Liver (tissue), 9 donors: ENCODE results near the gene TRIP13. TPM values are rescaled to one million over a fixed set of nuclear protein-coding genes. Genes with fewer than 3 reads are reported as not detected.

Source experiments
- DNase-seq: peaks from one replicate; pipeline ENCODE4 v3.0.0-alpha.2; 2017; ENCODE audit warnings: low spot score
- H3K27ac ChIP-seq, 2 donors: one replicate each; pipeline ENCODE4 v1.7.0; 2013; ENCODE audit warnings: inconsistent platforms in 2 of 2, low read length in 2 of 2, control low read depth in 1 of 2, low read depth in 1 of 2, mild to moderate bottlenecking in 1 of 2
- H3K27me3 ChIP-seq, 4 donors: one replicate each; pipeline versions ENCODE4 v1.6.1 to v1.7.0; 2013; ENCODE audit warnings: low read length in 3 of 4, inconsistent platforms in 1 of 4, mild to moderate bottlenecking in 1 of 4, moderate library complexity in 1 of 4; ENCODE audit not compliant: control insufficient read depth in 4 of 4, insufficient read depth in 4 of 4
- H3K36me3 ChIP-seq, 4 donors: one replicate each; pipeline versions ENCODE4 v1.6.1 to v1.7.0; 2013; ENCODE audit warnings: low read length in 3 of 4, mild to moderate bottlenecking in 3 of 4, low read depth in 1 of 4, moderate library complexity in 1 of 4; ENCODE audit not compliant: control insufficient read depth in 4 of 4, insufficient read depth in 3 of 4
- H3K4me1 ChIP-seq, 4 donors: one replicate each; pipeline versions ENCODE4 v1.6.1 to v1.7.0; 2013; ENCODE audit warnings: low read length in 3 of 4, mild to moderate bottlenecking in 3 of 4, moderate library complexity in 1 of 4; ENCODE audit not compliant: control insufficient read depth in 4 of 4, insufficient read depth in 4 of 4
- H3K4me3 ChIP-seq, 3 donors: one replicate each; pipeline versions ENCODE4 v1.6.1 to v1.7.0; 2013; ENCODE audit warnings: low read length in 3 of 3, control low read depth in 1 of 3, low read depth in 1 of 3, mild to moderate bottlenecking in 1 of 3
- H3K9ac ChIP-seq, 2 donors: one replicate each; pipeline ENCODE4 v1.7.0; 2013; ENCODE audit warnings: low read length in 2 of 2, mild to moderate bottlenecking in 2 of 2, moderate library complexity in 2 of 2, control low read depth in 1 of 2, low read depth in 1 of 2
- H3K9me3 ChIP-seq, 4 donors: one replicate each; pipeline versions ENCODE4 v1.6.1 to v1.7.0; 2013; ENCODE audit warnings: low read length in 3 of 4; ENCODE audit not compliant: control insufficient read depth in 4 of 4
- ATF3 ChIP-seq: IDR thresholded peaks from 2 replicates; pipeline ENCODE4 v1.6.1; 2016; ENCODE audit warnings: antibody characterized with exemption
- EGR1 ChIP-seq, 2 donors: IDR thresholded peaks; 2 replicates each; pipeline ENCODE4 v1.6.1; 2016 to 2018; ENCODE audit warnings: antibody characterized with exemption in 2 of 2, low read depth in 2 of 2
- FOXA1 ChIP-seq: IDR thresholded peaks from 2 replicates; pipeline ENCODE4 v1.6.1; 2016; ENCODE audit warnings: antibody characterized with exemption
- FOXA2 ChIP-seq: IDR thresholded peaks from 2 replicates; pipeline ENCODE4 v1.6.1; 2016; ENCODE audit warnings: antibody characterized with exemption
- GABPA ChIP-seq, 2 donors: IDR thresholded peaks in 1 of 2; conservative IDR thresholded peaks in 1 of 2; 2 replicates each; pipeline ENCODE4 v1.6.1; 2016; ENCODE audit warnings: antibody characterized with exemption in 2 of 2, mild to moderate bottlenecking in 1 of 2, moderate library complexity in 1 of 2
- HNF4A ChIP-seq, 2 donors: conservative IDR thresholded peaks; 2 replicates each; pipeline ENCODE4 v1.6.1; 2016; ENCODE audit warnings: antibody characterized with exemption in 2 of 2, mild to moderate bottlenecking in 2 of 2
- HNF4G ChIP-seq: IDR thresholded peaks from 2 replicates; pipeline ENCODE4 v1.6.1; 2016; ENCODE audit warnings: antibody characterized with exemption
- JUND ChIP-seq, 2 donors: IDR thresholded peaks; 2 replicates each; pipeline ENCODE4 v1.6.1; 2016; ENCODE audit warnings: antibody characterized with exemption in 2 of 2
- MAX ChIP-seq: IDR thresholded peaks from 2 replicates; pipeline ENCODE4 v1.6.1; 2016; ENCODE audit warnings: antibody characterized with exemption
- NR2F2 ChIP-seq: IDR thresholded peaks from 2 replicates; pipeline ENCODE4 v1.6.1; 2016; ENCODE audit warnings: antibody characterized with exemption
- RAD21 ChIP-seq, 2 donors: IDR thresholded peaks; 2 replicates each; pipeline ENCODE4 v1.6.1; 2016; ENCODE audit warnings: antibody characterized with exemption in 2 of 2, mild to moderate bottlenecking in 2 of 2
- RXRA ChIP-seq, 2 donors: IDR thresholded peaks; 2 replicates each; pipeline ENCODE4 v1.6.1; 2017 to 2018; ENCODE audit warnings: antibody characterized with exemption in 2 of 2, mild to moderate bottlenecking in 1 of 2
- SP1 ChIP-seq: IDR thresholded peaks from 2 replicates; pipeline ENCODE4 v1.6.1; 2018; ENCODE audit warnings: antibody characterized with exemption, mild to moderate bottlenecking
- TAF1 ChIP-seq: conservative IDR thresholded peaks from 2 replicates; pipeline ENCODE4 v1.6.1; 2016; ENCODE audit warnings: antibody characterized with exemption, mild to moderate bottlenecking
- YY1 ChIP-seq: IDR thresholded peaks from 2 replicates; pipeline ENCODE4 v1.6.1; 2016; ENCODE audit warnings: antibody characterized with exemption, mild to moderate bottlenecking
- ZBTB33 ChIP-seq: IDR thresholded peaks from 2 replicates; pipeline ENCODE4 v1.6.1; 2016; ENCODE audit warnings: antibody characterized with exemption
- whole genome bisulfite sequencing: extraction: QIAGEN DNeasy Blood & Tissue Kit; methylation state at CpG from one replicate; pipeline ENCODE4 v1.1.7; 2013; 5-methylcytosine and 5-hydroxymethylcytosine counted together
- polyA plus RNA-seq, 2 donors: library from polyadenylated mRNA; stranded (reverse) in 1 of 2; unstranded in 1 of 2; fragments of 200-250 nt in 1 of 2; fragments of >200 nt in 1 of 2; fragmentation: Nextera tagmentation in 1 of 2; extraction: Ambion mirVana in 1 of 2; gene quantifications; one replicate each; pipeline versions ENCODE4 v1.2.1 to v1.2.3, GENCODE V29; 2013 to 2015
- total RNA-seq, 2 donors: library from RNA; depleted of rRNA; stranded (reverse); fragments of >200 nt; gene quantifications; one replicate each; pipeline ENCODE4 v1.2.3, GENCODE V29; 2014
- TF ChIP-seq, protein P1 (sequence below): IDR thresholded peaks from 2 replicates; pipeline ENCODE4 v1.6.1; 2016; ENCODE audit warnings: antibody characterized with exemption, mild to moderate bottlenecking
- TF ChIP-seq, protein P2 (sequence below): fragments of 150-350 bp; IDR thresholded peaks from 2 replicates; pipeline ENCODE4 v1.5.1; 2017; ENCODE audit warnings: improper control_type of control experiment, low read depth, low read length; ENCODE audit not compliant: missing input control
- donor health status: healthy.
- donor health status: healthy.
- donor health status: healthy.
- donor health status: healthy.
- donor health status: healthy.

TRIP13 gene
- total and polyA plus RNA-seq, 4 donors, result 0.42 to 12.4 (median 0.84) TPM

- Histone ChIP-seq H3K4me1 (no peaks in the 10 kb centered on the region), H3K36me3 (no peaks in the 10 kb centered on the region), H3K4me3 (no peak overlapping the region), H3K27ac (no peak overlapping the region), H3K9me3 (no peaks in the 10 kb centered on the region), H3K9ac (no peak overlapping the region), H3K27me3 (no peaks in the 10 kb centered on the region)
- DNase-seq, result no peak
- 89% methylated on average over 4 of the region's 4 CpGs for WGBS
- TF ChIP-seq FOXA2 (no peak), SP1 (no peak), NR2F2 (no peak), FOXA1 (no peak), YY1 (no peak), RAD21 (IDR thresholded peaks at IDR 0.05) (no peak), RXRA (IDR thresholded peaks at IDR 0.05) (no peak), GABPA (IDR thresholded peaks at IDR 0.05 in 1 of 2, conservative IDR thresholded peaks at IDR 0.05 in 1 of 2) (no peak), MAX (no peak), HNF4G (no peak), ZBTB33 (no peak), TAF1 (no peak), HNF4A (conservative IDR thresholded peaks at IDR 0.05) (no peak), EGR1 (IDR thresholded peaks at IDR 0.05; ENCODE audit: low read depth in 2 of 2) (no peak), JUND (IDR thresholded peaks at IDR 0.05) (no peak), ATF3 (no peak)
- TF ChIP-seq, protein P1, sequence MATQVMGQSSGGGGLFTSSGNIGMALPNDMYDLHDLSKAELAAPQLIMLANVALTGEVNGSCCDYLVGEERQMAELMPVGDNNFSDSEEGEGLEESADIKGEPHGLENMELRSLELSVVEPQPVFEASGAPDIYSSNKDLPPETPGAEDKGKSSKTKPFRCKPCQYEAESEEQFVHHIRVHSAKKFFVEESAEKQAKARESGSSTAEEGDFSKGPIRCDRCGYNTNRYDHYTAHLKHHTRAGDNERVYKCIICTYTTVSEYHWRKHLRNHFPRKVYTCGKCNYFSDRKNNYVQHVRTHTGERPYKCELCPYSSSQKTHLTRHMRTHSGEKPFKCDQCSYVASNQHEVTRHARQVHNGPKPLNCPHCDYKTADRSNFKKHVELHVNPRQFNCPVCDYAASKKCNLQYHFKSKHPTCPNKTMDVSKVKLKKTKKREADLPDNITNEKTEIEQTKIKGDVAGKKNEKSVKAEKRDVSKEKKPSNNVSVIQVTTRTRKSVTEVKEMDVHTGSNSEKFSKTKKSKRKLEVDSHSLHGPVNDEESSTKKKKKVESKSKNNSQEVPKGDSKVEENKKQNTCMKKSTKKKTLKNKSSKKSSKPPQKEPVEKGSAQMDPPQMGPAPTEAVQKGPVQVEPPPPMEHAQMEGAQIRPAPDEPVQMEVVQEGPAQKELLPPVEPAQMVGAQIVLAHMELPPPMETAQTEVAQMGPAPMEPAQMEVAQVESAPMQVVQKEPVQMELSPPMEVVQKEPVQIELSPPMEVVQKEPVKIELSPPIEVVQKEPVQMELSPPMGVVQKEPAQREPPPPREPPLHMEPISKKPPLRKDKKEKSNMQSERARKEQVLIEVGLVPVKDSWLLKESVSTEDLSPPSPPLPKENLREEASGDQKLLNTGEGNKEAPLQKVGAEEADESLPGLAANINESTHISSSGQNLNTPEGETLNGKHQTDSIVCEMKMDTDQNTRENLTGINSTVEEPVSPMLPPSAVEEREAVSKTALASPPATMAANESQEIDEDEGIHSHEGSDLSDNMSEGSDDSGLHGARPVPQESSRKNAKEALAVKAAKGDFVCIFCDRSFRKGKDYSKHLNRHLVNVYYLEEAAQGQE, result no peak
- TF ChIP-seq, protein P2, sequence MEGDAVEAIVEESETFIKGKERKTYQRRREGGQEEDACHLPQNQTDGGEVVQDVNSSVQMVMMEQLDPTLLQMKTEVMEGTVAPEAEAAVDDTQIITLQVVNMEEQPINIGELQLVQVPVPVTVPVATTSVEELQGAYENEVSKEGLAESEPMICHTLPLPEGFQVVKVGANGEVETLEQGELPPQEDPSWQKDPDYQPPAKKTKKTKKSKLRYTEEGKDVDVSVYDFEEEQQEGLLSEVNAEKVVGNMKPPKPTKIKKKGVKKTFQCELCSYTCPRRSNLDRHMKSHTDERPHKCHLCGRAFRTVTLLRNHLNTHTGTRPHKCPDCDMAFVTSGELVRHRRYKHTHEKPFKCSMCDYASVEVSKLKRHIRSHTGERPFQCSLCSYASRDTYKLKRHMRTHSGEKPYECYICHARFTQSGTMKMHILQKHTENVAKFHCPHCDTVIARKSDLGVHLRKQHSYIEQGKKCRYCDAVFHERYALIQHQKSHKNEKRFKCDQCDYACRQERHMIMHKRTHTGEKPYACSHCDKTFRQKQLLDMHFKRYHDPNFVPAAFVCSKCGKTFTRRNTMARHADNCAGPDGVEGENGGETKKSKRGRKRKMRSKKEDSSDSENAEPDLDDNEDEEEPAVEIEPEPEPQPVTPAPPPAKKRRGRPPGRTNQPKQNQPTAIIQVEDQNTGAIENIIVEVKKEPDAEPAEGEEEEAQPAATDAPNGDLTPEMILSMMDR, result no peak
Measured at GRCh38 chr5:900781-901180, 8.1 kb downstream of the TRIP13 start.
